H9 (cell line): ENCODE data around the gene UGT1A6. TPM values are rescaled to one million over a fixed set of nuclear protein-coding genes. Genes with fewer than 3 reads are reported as not detected.

Experiments
- DNase-seq: peaks from one replicate; pipeline ENCODE4 v3.0.0-alpha.2; 2017
- H2AFZ ChIP-seq: one replicate; pipeline ENCODE4 v1.6.1; 2013; ENCODE audit warnings: mild to moderate bottlenecking, low read length, control low read depth, moderate library complexity
- H2AK5ac ChIP-seq: 2 replicates; pipeline ENCODE4 v1.6.1; 2013; ENCODE audit warnings: low read length, control low read depth, mixed read lengths; ENCODE audit not compliant: insufficient read length
- H2BK120ac ChIP-seq: one replicate; pipeline ENCODE4 v1.6.1; 2013; ENCODE audit warnings: low read depth, mild to moderate bottlenecking, low read length, control low read depth, inconsistent platforms; ENCODE audit not compliant: poor library complexity, severe bottlenecking
- H2BK12ac ChIP-seq: 2 replicates; pipeline ENCODE4 v1.6.1; 2013; ENCODE audit warnings: low read length, control low read depth, mixed read lengths, low read depth; ENCODE audit not compliant: insufficient read length
- H2BK15ac ChIP-seq: 2 replicates; pipeline ENCODE4 v1.6.1; 2013; ENCODE audit warnings: low read depth, low read length, control low read depth
- H2BK20ac ChIP-seq: one replicate; pipeline ENCODE4 v1.6.1; 2013; ENCODE audit warnings: low read depth, mild to moderate bottlenecking, low read length, control low read depth, inconsistent platforms; ENCODE audit not compliant: poor library complexity, severe bottlenecking
- H2BK5ac ChIP-seq: 2 replicates; pipeline ENCODE4 v1.6.1; 2013; ENCODE audit warnings: low read length, control low read depth, mixed read lengths; ENCODE audit not compliant: insufficient read length
- H3K14ac ChIP-seq: 2 replicates; pipeline ENCODE4 v1.6.1; 2013; ENCODE audit warnings: low read length, control low read depth; ENCODE audit not compliant: insufficient read depth
- H3K18ac ChIP-seq: 2 replicates; pipeline ENCODE4 v1.6.1; 2013; ENCODE audit warnings: low read depth, mild to moderate bottlenecking, mixed read lengths, low read length, control low read depth; ENCODE audit not compliant: insufficient read length
- H3K23ac ChIP-seq: 2 replicates; pipeline ENCODE4 v1.6.1; 2013; ENCODE audit warnings: low read length, control low read depth, mixed read lengths, low read depth; ENCODE audit not compliant: insufficient read length
- H3K23me2 ChIP-seq: 2 replicates; pipeline ENCODE4 v1.6.1; 2013; ENCODE audit warnings: low read depth, mild to moderate bottlenecking, mixed read lengths, low read length, control low read depth; ENCODE audit not compliant: insufficient read length, poor library complexity, severe bottlenecking
- H3K27ac ChIP-seq: 2 replicates; pipeline ENCODE4 v1.5.1; 2013; ENCODE audit warnings: low read length, control low read depth, mixed read lengths, low read depth; ENCODE audit not compliant: insufficient read length
- H3K27me3 ChIP-seq: 2 replicates; pipeline ENCODE4 v1.6.1; 2013; ENCODE audit warnings: low read length, control low read depth, inconsistent platforms; ENCODE audit not compliant: insufficient read depth
- H3K4ac ChIP-seq: 2 replicates; pipeline ENCODE4 v1.6.1; 2013; ENCODE audit warnings: low read depth, mild to moderate bottlenecking, control low read depth, inconsistent platforms, low read length, moderate library complexity
- H3K4me1 ChIP-seq: 2 replicates; pipeline ENCODE4 v1.6.1; 2013; ENCODE audit warnings: low read length, control low read depth, inconsistent platforms; ENCODE audit not compliant: insufficient read depth
- H3K4me2 ChIP-seq: 2 replicates; pipeline ENCODE4 v1.6.1; 2013; ENCODE audit warnings: low read length, control low read depth, mixed read lengths; ENCODE audit not compliant: insufficient read length, insufficient read depth
- H3K56ac ChIP-seq: 2 replicates; pipeline ENCODE4 v1.6.1; 2013; ENCODE audit warnings: low read depth, mild to moderate bottlenecking, mixed read lengths, low read length, control low read depth; ENCODE audit not compliant: insufficient read length
- H3K79me1 ChIP-seq: 2 replicates; pipeline ENCODE4 v1.6.1; 2013; ENCODE audit warnings: low read depth, mild to moderate bottlenecking, moderate library complexity, low read length, control low read depth, inconsistent platforms; ENCODE audit not compliant: insufficient read depth, poor library complexity, severe bottlenecking
- H3K79me2 ChIP-seq: 2 replicates; pipeline ENCODE4 v1.6.1; 2013; ENCODE audit warnings: low read length, control low read depth, inconsistent platforms; ENCODE audit not compliant: insufficient read depth
- H3K9ac ChIP-seq: 2 replicates; pipeline ENCODE4 v1.6.1; 2013; ENCODE audit warnings: low read length, control low read depth, mixed read lengths; ENCODE audit not compliant: insufficient read length; ENCODE audit errors: extremely low read depth
- H3K9me3 ChIP-seq: one replicate; pipeline ENCODE4 v1.6.1; 2013; ENCODE audit warnings: low read depth, low read length, inconsistent platforms; ENCODE audit not compliant: control insufficient read depth
- H3T11ph ChIP-seq: one replicate; pipeline ENCODE4 v1.6.1; 2013; ENCODE audit warnings: mild to moderate bottlenecking, low read length, control low read depth, inconsistent platforms
- H4K20me1 ChIP-seq: one replicate; pipeline ENCODE4 v1.6.1; 2013; ENCODE audit not compliant: control insufficient read depth, insufficient read length, insufficient read depth
- H4K5ac ChIP-seq: 2 replicates; pipeline ENCODE4 v1.6.1; 2013; ENCODE audit warnings: low read depth, mild to moderate bottlenecking, mixed read lengths, low read length, control low read depth; ENCODE audit not compliant: insufficient read length
- H4K8ac ChIP-seq: replicated peaks from 2 replicates; pipeline ENCODE4 v1.6.1; 2013; ENCODE audit warnings: low read length, control low read depth, mixed read lengths, low read depth; ENCODE audit not compliant: insufficient read length
- H4K91ac ChIP-seq: 2 replicates; pipeline ENCODE4 v1.6.1; 2013; ENCODE audit warnings: low read depth, mild to moderate bottlenecking, moderate library complexity, mixed read lengths, low read length, control low read depth; ENCODE audit not compliant: insufficient read length
- H3K27ac Mint-ChIP-seq, 3 experiments: 2 replicates in 2 of 3; 3 replicates in 1 of 3; pipeline ENCODE4 v1.8.0; 2020 to 2021; ENCODE audit warnings: mixed read lengths in 3 of 3, mild to moderate bottlenecking in 1 of 3, moderate library complexity in 1 of 3
- H3K27me3 Mint-ChIP-seq: 2 replicates; pipeline ENCODE4 v1.8.0; 2021; ENCODE audit warnings: low read depth, mild to moderate bottlenecking, moderate library complexity, mixed read lengths
- H3K36me3 Mint-ChIP-seq, 3 experiments: 2 replicates in 2 of 3; 3 replicates in 1 of 3; pipeline ENCODE4 v1.8.0; 2020 to 2021; ENCODE audit warnings: low read depth in 3 of 3, mixed read lengths in 3 of 3; ENCODE audit not compliant: insufficient read depth in 1 of 3
- H3K4me1 Mint-ChIP-seq, 2 experiments: 2 replicates each; pipeline ENCODE4 v1.8.0; 2020; ENCODE audit warnings: mixed read lengths in 2 of 2
- H3K4me3 Mint-ChIP-seq, 2 experiments: 2 replicates in 1 of 2; 3 replicates in 1 of 2; pipeline ENCODE4 v1.8.0; 2020 to 2021; ENCODE audit warnings: mild to moderate bottlenecking in 2 of 2, mixed read lengths in 2 of 2, moderate library complexity in 1 of 2
- H3K9me3 Mint-ChIP-seq, 2 experiments: 2 replicates in 1 of 2; 3 replicates in 1 of 2; pipeline ENCODE4 v1.8.0; 2020; ENCODE audit warnings: mild to moderate bottlenecking in 2 of 2, mixed read lengths in 2 of 2, moderate library complexity in 1 of 2
- CTCF ChIP-seq: fragments of 200-600 bp; sonication (generic); conservative IDR thresholded peaks from 3 replicates; pipeline ENCODE4 v1.8.0; 2021; ENCODE audit warnings: antibody characterized with exemption, mild to moderate bottlenecking
- WGBS: extraction: QIAGEN DNeasy Blood & Tissue Kit; methylation state at CpG from one replicate; pipeline ENCODE4 v1.1.7; 2013; ENCODE audit warnings: missing lambda C conversion rate, low lambda C conversion rate, mixed read lengths; ENCODE audit not compliant: insufficient read length; ENCODE audit errors: extremely low coverage; 5-methylcytosine and 5-hydroxymethylcytosine counted together
- total RNA-seq: library from RNA; stranded (reverse); gene quantifications from 2 replicates; pipeline ENCODE4 v1.2.1, GENCODE V29; 2021

Gene UGT1A6
- total RNA-seq, 1 experiment from 2014 or later: not detected

GRCh38 chr2:233764761-233765160 is 72.1 kb downstream of the UGT1A6 start:
- Histone ChIP-seq H3K4ac (no peak overlapping the region), H3K4me2 (no peak overlapping the region), H3T11ph (no peak overlapping the region), H4K20me1 (no peaks in the 10 kb centered on the region), H3K18ac (no peak overlapping the region), H3K27me3 (no peaks in the 10 kb centered on the region), H3K9me3 (no peaks in the 10 kb centered on the region), H2AFZ (no peak overlapping the region), H3K9ac (no peak overlapping the region), H3K4me1 (peaks cover 2% of the 10 kb centered on the region; the same call in 1 of the 2 replicates), H2AK5ac (no peak overlapping the region), H3K79me2 (no peaks in the 10 kb centered on the region), H4K91ac (no peak overlapping the region), H2BK5ac (no peak overlapping the region), H2BK12ac (no peak overlapping the region), H3K23ac (no peak overlapping the region), H3K14ac (no peak overlapping the region), H3K79me1 (no peaks in the 10 kb centered on the region), H4K8ac (no peak overlapping the region), H3K56ac (no peak overlapping the region), H2BK20ac (no peak overlapping the region), H3K23me2 (no peaks in the 10 kb centered on the region), H3K27ac (no peak overlapping the region), H4K5ac (no peak overlapping the region), H2BK120ac (no peak overlapping the region), H2BK15ac (no peak overlapping the region)
- WGBS: no CpG with 5 or more reads among the region's 3 CpGs
- Mint-ChIP-seq H3K4me1 (peaks cover 5 to 6% of the 10 kb centered on the region in 2 experiments; a peak in 3 of 4 replicates), H3K9me3 (peaks cover 0 to 3% of the 10 kb centered on the region in 2 experiments; a peak in 1 of 5 replicates), H3K36me3 (no peaks in the 10 kb centered on the region; a peak in 1 of 7 replicates), H3K27me3 (peaks cover 8% of the 10 kb centered on the region), H3K27ac (no peak overlapping the region), H3K4me3 (no peak overlapping the region)
- TF ChIP-seq CTCF: no peak
- no peak for DNase-seq
